ENCODE results near the gene TCF15. TPM values are rescaled to one million over a fixed set of nuclear protein-coding genes. Genes with fewer than 3 reads are reported as not detected.
A peak's percentile ranks its signal among the peaks of the same experiment; 100 is the strongest.

The TCF15 gene
- total and polyA plus RNA-seq, 2 experiments from 2014 or later: not detected

DNA sequence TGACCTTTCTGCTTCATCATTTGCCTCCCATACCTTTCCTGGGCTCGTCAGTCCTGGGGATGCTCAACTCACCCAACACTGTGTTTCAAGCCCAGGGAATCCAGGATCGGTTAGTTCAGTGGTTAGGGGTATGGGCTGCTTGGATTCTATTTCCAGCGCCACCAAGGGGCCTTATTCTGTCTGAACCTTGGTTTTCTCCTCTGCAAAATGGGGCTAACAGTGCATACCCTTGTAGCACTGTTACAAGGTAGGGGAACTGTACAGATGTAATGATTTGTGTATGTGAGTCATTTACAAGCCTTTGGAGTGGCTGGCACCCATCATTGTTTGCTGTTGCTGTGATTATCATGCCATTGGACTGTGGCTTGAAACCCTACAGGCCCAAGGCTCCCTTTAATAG is 52.0 kb downstream of the TCF15 start:
- Histone ChIP-seq H3K79me2 (no peaks in the 10 kb centered on the region), H2AFZ (no peak overlapping the region), H3K4me1 (ENCODE audit: insufficient read depth) (no peaks in the 10 kb centered on the region), H4K20me1 (ENCODE audit: insufficient read depth, poor library complexity, severe bottlenecking) (no peaks in the 10 kb centered on the region), H3K27me3 (no peaks in the 10 kb centered on the region), H3K4me2 (no peak overlapping the region), H3K36me3 (replicated peaks; ENCODE audit: insufficient read depth, low read depth) (no peaks in the 10 kb centered on the region), H3K9me3 (ENCODE audit: low read depth) (no peaks in the 10 kb centered on the region), H3K27ac (no peak overlapping the region), H3K4me3 (no peak overlapping the region), H3K9me2 (replicated peaks; ENCODE audit: insufficient read depth) (no peaks in the 10 kb centered on the region)
- 89% methylated on average over 3 of the region's 3 CpGs for WGBS (ENCODE audit: low lambda C conversion rate, missing lambda C conversion rate)
- DNase-seq (ENCODE audit: low spot score): no peak
- TF ChIP-seq EZH2phosphoT487 (IDR thresholded peaks at IDR 0.05; ENCODE audit: low read depth, severe bottlenecking, unreplicated experiment) (no peak), CTCF (IDR thresholded peaks at IDR 0.05; ENCODE audit: poor library complexity) (no peak)

- Histone ChIP-seq H3K4me2 (no peak overlapping the region), H3K27me3 (no peaks in the 10 kb centered on the region), H2AFZ (no peak overlapping the region), H3K9me2 (replicated peaks; ENCODE audit: insufficient read depth) (no peaks in the 10 kb centered on the region), H3K4me3 (no peak overlapping the region), H3K4me1 (ENCODE audit: insufficient read depth) (no peaks in the 10 kb centered on the region), H3K9me3 (ENCODE audit: low read depth) (no peaks in the 10 kb centered on the region), H3K27ac (no peak overlapping the region), H3K79me2 (no peaks in the 10 kb centered on the region), H3K36me3 (replicated peaks; ENCODE audit: insufficient read depth, low read depth) (no peaks in the 10 kb centered on the region), H4K20me1 (ENCODE audit: insufficient read depth, poor library complexity, severe bottlenecking) (no peaks in the 10 kb centered on the region)
- no peak for TF ChIP-seq CTCF (IDR thresholded peaks at IDR 0.05; ENCODE audit: poor library complexity)
- no peak for TF ChIP-seq EZH2 (IDR thresholded peaks at IDR 0.05; ENCODE audit: borderline replicate concordance)
- TF ChIP-seq EZH2phosphoT487 (IDR thresholded peaks at IDR 0.05; ENCODE audit: low read depth, severe bottlenecking, unreplicated experiment): no peak
- WGBS (ENCODE audit: low lambda C conversion rate, missing lambda C conversion rate): 94% methylated on average over 2 of the region's 2 CpGs
- no peak for DNase-seq (ENCODE audit: low spot score)
Observed at GRCh38 chr20:556984-557383, 53.1 kb downstream of the TCF15 start.

DNA sequence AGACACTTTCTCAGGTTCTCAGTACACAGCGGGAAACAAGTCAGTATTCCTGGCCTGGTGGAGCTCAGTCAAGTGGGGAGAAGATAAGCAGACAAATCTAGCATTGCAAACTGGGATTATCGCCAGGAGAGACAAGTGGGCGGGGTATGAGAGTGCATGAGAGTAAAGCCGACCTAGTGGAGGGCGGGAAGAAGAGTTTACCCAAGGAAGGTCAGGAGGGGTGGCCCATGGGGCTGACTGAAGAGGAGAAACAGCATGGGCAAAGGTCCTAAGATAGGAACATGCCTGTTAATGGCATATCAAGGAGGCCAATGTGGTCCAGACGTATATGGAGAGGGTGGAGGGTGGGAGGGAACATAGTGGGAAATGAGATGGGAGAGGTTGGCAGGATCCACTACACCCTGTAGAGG is 54.1 kb downstream of the TCF15 start:
- H3K27me3 ChIP-seq: peaks cover under 1% of the 10 kb centered on the region
- no peaks in the 10 kb centered on the region for H3K79me2 ChIP-seq
- no peaks in the 10 kb centered on the region for H3K36me3 ChIP-seq (replicated peaks; ENCODE audit: insufficient read depth, low read depth)
- no peak overlapping the region for H2AFZ ChIP-seq
- WGBS (ENCODE audit: low lambda C conversion rate, missing lambda C conversion rate): 33% methylated on average over 6 of the region's 6 CpGs
- peak; percentile 69 for DNase-seq (ENCODE audit: low spot score)
- no peak overlapping the region for H3K27ac ChIP-seq
- H3K4me3 ChIP-seq: no peak overlapping the region
- H3K4me1 ChIP-seq (ENCODE audit: insufficient read depth): no peaks in the 10 kb centered on the region
- H4K20me1 ChIP-seq (ENCODE audit: insufficient read depth, poor library complexity, severe bottlenecking): no peaks in the 10 kb centered on the region
- no peaks in the 10 kb centered on the region for H3K9me3 ChIP-seq (ENCODE audit: low read depth)
- TF ChIP-seq EZH2 (IDR thresholded peaks at IDR 0.05; ENCODE audit: borderline replicate concordance) (no peak), CTCF (IDR thresholded peaks at IDR 0.05; ENCODE audit: poor library complexity) (no peak), EZH2phosphoT487 (IDR thresholded peaks at IDR 0.05; ENCODE audit: low read depth, severe bottlenecking, unreplicated experiment) (no peak)
- H3K4me2 ChIP-seq: no peak overlapping the region
- no peaks in the 10 kb centered on the region for H3K9me2 ChIP-seq (replicated peaks; ENCODE audit: insufficient read depth)

Other genes starting within 250 kb of the TCF15 start
- 39.2 and 47.5 TPM in 2 replicates for gene TRIB3, start 229.5 kb downstream of the TCF15 start, total RNA-seq
- gene TRIB3, start 229.5 kb downstream of the TCF15 start, polyA plus RNA-seq: 43.7 and 45.9 TPM in 2 replicates
- gene RBCK1, start 202.0 kb downstream of the TCF15 start, total RNA-seq: 56.8 and 76.4 TPM in 2 replicates
- 80.8 and 90.1 TPM in 2 replicates for gene RBCK1, start 202.0 kb downstream of the TCF15 start, polyA plus RNA-seq
- 29.3 and 32.8 TPM in 2 replicates for gene TBC1D20, start 147.8 kb downstream of the TCF15 start, total RNA-seq
- 33.9 and 35.8 TPM in 2 replicates for gene TBC1D20, start 147.8 kb downstream of the TCF15 start, polyA plus RNA-seq
- gene CSNK2A1, start 66.5 kb downstream of the TCF15 start, total RNA-seq: 157 and 173 TPM in 2 replicates
- gene CSNK2A1, start 66.5 kb downstream of the TCF15 start, polyA plus RNA-seq: 63.9 and 65.6 TPM in 2 replicates
- gene SRXN1, start 42.9 kb upstream of the TCF15 start, total RNA-seq: 40.0 and 42.2 TPM in 2 replicates
- gene SRXN1, start 42.9 kb upstream of the TCF15 start, polyA plus RNA-seq: 26.9 and 39.6 TPM in 2 replicates
- gene SCRT2, start 65.5 kb upstream of the TCF15 start, total RNA-seq: not detected in 2 replicates
- gene SCRT2, start 65.5 kb upstream of the TCF15 start, polyA plus RNA-seq: not detected in 2 replicates
- gene SLC52A3, start 158.2 kb upstream of the TCF15 start, total RNA-seq: 0.33 and 0.80 TPM in 2 replicates
- 0.35 and 1.0 TPM in 2 replicates for gene SLC52A3, start 158.2 kb upstream of the TCF15 start, polyA plus RNA-seq
- gene FAM110A, start 223.4 kb upstream of the TCF15 start, total RNA-seq: 4.4 and 4.6 TPM in 2 replicates
- 6.1 and 8.9 TPM in 2 replicates for gene FAM110A, start 223.4 kb upstream of the TCF15 start, polyA plus RNA-seq

Measured in hepatocyte (in vitro differentiated cells).